Measurements from ENCODE around the gene JMJD7.

DNA sequence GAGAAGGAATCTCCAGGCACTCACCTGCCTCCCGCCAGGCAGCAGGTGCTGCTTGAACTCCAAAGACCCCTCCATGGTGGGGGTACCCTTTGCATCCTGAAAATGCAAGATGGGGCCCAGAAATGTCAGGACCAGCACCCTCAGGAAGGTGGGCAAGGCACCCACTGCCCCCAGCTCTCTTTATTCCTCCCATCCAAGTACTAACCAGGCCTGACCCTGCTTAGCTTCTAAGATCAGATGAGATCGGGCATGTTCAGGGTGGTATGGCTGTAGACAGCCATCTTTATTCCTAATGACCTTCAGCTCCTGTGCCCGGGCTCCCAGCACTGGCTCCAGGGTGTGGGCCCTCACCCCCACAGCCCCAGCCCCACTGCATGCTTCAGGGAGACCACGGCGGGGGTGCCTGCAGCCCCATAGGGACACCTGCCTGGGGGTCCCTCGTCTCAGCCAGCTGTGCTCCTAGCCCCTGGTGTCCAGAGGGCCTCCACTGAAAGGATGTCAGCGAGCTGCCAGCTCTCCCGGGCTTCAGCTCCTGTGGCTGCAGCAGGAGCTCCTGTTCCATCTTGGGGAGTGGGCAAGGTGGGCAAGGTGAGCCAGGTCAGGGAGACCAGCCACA lies 24.0 kb downstream of the JMJD7 start:
- TF ChIP-seq, protein P1, sequence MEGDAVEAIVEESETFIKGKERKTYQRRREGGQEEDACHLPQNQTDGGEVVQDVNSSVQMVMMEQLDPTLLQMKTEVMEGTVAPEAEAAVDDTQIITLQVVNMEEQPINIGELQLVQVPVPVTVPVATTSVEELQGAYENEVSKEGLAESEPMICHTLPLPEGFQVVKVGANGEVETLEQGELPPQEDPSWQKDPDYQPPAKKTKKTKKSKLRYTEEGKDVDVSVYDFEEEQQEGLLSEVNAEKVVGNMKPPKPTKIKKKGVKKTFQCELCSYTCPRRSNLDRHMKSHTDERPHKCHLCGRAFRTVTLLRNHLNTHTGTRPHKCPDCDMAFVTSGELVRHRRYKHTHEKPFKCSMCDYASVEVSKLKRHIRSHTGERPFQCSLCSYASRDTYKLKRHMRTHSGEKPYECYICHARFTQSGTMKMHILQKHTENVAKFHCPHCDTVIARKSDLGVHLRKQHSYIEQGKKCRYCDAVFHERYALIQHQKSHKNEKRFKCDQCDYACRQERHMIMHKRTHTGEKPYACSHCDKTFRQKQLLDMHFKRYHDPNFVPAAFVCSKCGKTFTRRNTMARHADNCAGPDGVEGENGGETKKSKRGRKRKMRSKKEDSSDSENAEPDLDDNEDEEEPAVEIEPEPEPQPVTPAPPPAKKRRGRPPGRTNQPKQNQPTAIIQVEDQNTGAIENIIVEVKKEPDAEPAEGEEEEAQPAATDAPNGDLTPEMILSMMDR (IDR thresholded peaks at IDR 0.05): no peak
- no peak for TF ChIP-seq POLR2AphosphoS5 (IDR thresholded peaks at IDR 0.05)
